C4-2B (cell line): ENCODE results near the gene OR2F2.

Experiments used
- H3K27ac ChIP-seq: fragments of 450-650 bp; 2 replicates; pipeline ENCODE4 v1.5.1; 2017
- CTCF ChIP-seq: fragments of 450-650 bp; conservative IDR thresholded peaks from 2 replicates; pipeline ENCODE4 v1.5.1; 2017; ENCODE audit warnings: mild to moderate bottlenecking
- ZFX ChIP-seq: fragments of 450-650 bp; IDR thresholded peaks from 2 replicates; pipeline ENCODE4 v1.6.1; 2017

The OR2F2 gene

GRCh38 chr7:143978585-143978984 lies 43.6 kb downstream of the OR2F2 start:
- no peak for TF ChIP-seq CTCF
- no peak for TF ChIP-seq ZFX
- no peak overlapping the region for H3K27ac ChIP-seq

GRCh38 chr7:143979359-143979758 lies 44.3 kb downstream of the OR2F2 start:
- TF ChIP-seq CTCF (no peak), ZFX (no peak)
- H3K27ac ChIP-seq: no peak overlapping the region

- TF ChIP-seq ZFX (no peak), CTCF (no peak)
- no peak overlapping the region for H3K27ac ChIP-seq
Measured at GRCh38 chr7:143979998-143980397, 45.0 kb downstream of the OR2F2 start.

GRCh38 chr7:143980746-143981510 lies 45.9 kb downstream of the OR2F2 start:
- H3K27ac ChIP-seq: no peak overlapping the region
- TF ChIP-seq CTCF (no peak), ZFX (no peak)

GRCh38 chr7:143983960-143984359 lies 48.9 kb downstream of the OR2F2 start:
- no peak overlapping the region for H3K27ac ChIP-seq
- TF ChIP-seq ZFX: no peak
- no peak for TF ChIP-seq CTCF
